Neutrophil (primary cell): Measurements from ENCODE around the gene ELMO1.
A peak's percentile ranks its signal among the peaks of the same experiment; 100 is the strongest.
"Not testable (repeated sequence)": the region's sequence is repeated elsewhere in the genome, so short reads cannot be mapped to it uniquely, and the experiment has no call there.

ENCODE experiments used
- H3K27ac ChIP-seq: fragments of 200-600 bp; sonication (generic); 2 replicates; pipeline ENCODE4 v1.5.1; 2016; ENCODE audit warnings: mild to moderate bottlenecking, moderate library complexity
- H3K27me3 ChIP-seq: fragments of 200-600 bp; sonication (generic); 2 replicates; pipeline ENCODE4 v1.6.0; 2016; ENCODE audit warnings: mild to moderate bottlenecking
- H3K36me3 ChIP-seq: fragments of 200-600 bp; sonication (generic); 2 replicates; pipeline ENCODE4 v1.5.1; 2017
- H3K4me1 ChIP-seq, 2 experiments: fragments of 200-600 bp in 1 of 2; sonication (generic) in 1 of 2; 1 replicate in 1 of 2; 2 replicates in 1 of 2; pipeline versions ENCODE4 v1.5.1 to v1.6.1; 2013 to 2016; ENCODE audit warnings: low read depth in 1 of 2, low read length in 1 of 2, mild to moderate bottlenecking in 1 of 2, moderate library complexity in 1 of 2; ENCODE audit not compliant: control insufficient read depth in 1 of 2, insufficient read depth in 1 of 2
- H3K4me3 ChIP-seq, 2 experiments: fragments of 200-600 bp in 1 of 2; sonication (generic) in 1 of 2; 1 replicate in 1 of 2; 2 replicates in 1 of 2; pipeline ENCODE4 v1.5.1; 2013 to 2016; ENCODE audit warnings: low read depth in 1 of 2, low read length in 1 of 2, mild to moderate bottlenecking in 1 of 2, moderate library complexity in 1 of 2
- H3K9me3 ChIP-seq: fragments of 200-600 bp; sonication (generic); 2 replicates; pipeline ENCODE4 v1.5.1; 2016
- TF ChIP-seq, protein P1 (sequence below): fragments of 200-600 bp; sonication (generic); IDR thresholded peaks from 2 replicates; pipeline ENCODE4 v1.5.1; 2016; ENCODE audit warnings: antibody characterized with exemption

The ELMO1 gene

DNA sequence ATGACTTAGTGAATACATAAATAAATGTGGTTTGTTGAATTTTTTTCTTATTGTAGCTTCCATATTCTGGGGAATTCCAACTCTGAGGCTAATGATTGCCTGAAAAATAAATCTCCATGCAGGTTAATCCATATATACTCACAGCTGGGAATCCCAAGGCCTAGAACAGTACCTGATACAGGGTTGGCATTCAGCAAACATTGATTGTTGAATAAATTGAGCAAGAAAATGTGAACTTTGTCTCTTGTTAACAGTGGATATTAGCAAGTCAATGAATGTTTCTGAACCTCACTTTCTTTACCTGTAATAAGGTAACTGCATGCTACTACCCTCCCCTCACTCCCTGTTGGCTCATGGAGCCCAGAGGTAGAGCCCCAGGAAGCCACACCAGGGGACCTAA is 470.8 kb downstream of the ELMO1 start:
- H3K27ac ChIP-seq, result peak overlapping the region; percentile 26
- no peaks in the 10 kb centered on the region for H3K9me3 ChIP-seq
- H3K36me3 ChIP-seq, result peaks cover 7% of the 10 kb centered on the region
- TF ChIP-seq, protein P1, sequence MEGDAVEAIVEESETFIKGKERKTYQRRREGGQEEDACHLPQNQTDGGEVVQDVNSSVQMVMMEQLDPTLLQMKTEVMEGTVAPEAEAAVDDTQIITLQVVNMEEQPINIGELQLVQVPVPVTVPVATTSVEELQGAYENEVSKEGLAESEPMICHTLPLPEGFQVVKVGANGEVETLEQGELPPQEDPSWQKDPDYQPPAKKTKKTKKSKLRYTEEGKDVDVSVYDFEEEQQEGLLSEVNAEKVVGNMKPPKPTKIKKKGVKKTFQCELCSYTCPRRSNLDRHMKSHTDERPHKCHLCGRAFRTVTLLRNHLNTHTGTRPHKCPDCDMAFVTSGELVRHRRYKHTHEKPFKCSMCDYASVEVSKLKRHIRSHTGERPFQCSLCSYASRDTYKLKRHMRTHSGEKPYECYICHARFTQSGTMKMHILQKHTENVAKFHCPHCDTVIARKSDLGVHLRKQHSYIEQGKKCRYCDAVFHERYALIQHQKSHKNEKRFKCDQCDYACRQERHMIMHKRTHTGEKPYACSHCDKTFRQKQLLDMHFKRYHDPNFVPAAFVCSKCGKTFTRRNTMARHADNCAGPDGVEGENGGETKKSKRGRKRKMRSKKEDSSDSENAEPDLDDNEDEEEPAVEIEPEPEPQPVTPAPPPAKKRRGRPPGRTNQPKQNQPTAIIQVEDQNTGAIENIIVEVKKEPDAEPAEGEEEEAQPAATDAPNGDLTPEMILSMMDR, result no peak
- no peaks in the 10 kb centered on the region for H3K27me3 ChIP-seq
- H3K4me3 ChIP-seq, result no peak overlapping the region
- H3K4me1 ChIP-seq, result peaks cover 25 to 44% of the 10 kb centered on the region in 2 experiments

DNA sequence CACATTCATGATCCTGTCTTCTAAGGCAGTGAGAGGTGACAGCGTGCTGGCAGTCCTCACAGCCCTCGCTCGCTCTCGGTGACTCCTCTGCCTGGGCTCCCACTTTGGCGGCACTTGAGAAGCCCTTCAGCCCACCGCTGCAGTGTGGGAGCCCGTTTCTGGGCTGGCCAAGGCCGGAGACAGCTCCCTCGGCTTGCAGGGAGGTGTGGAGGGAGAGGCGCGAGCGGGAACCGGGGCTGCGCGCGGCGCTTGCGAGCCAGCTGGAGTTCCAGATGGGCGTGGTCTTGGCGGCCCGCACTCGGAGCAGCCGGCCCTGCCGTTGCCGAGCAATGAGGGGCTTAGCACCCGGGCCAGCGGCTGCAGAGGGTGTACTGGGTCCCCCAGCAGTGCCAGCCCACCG is 475.1 kb downstream of the ELMO1 start:
- peaks cover 48 to 49% of the 10 kb centered on the region in 2 experiments for H3K4me1 ChIP-seq
- H3K27ac ChIP-seq, result peak overlapping the region; percentile 95
- H3K27me3 ChIP-seq, H3K9me3 ChIP-seq, H3K36me3 ChIP-seq, H3K4me3 ChIP-seq: not testable (repeated sequence)

DNA sequence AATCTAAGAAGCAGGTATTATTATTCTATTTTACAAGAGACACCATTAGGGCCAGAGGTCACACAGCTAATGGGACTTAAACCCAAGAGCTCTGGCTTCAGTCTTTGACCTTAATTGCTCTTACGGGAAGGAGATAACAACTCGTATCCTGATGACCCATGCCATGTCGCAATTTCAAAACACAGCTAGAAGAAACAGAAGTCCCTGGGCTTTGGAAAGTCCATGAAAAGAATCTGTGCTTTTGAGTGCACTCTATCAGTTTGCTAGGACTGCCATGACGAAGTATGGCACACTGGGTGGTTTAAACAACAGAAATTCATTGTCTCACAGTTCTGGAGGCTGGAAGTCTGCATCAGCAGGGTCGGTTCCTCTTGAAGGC is 476.5 kb downstream of the ELMO1 start:
- H3K9me3 ChIP-seq, result no peaks in the 10 kb centered on the region
- H3K27me3 ChIP-seq, result no peaks in the 10 kb centered on the region
- H3K4me1 ChIP-seq, result peaks cover 60 to 63% of the 10 kb centered on the region in 2 experiments
- H3K27ac ChIP-seq, result peak overlapping the region; percentile 95
- TF ChIP-seq, protein P1, result no peak
- H3K36me3 ChIP-seq, result peaks cover 7% of the 10 kb centered on the region
- H3K4me3 ChIP-seq, result peak overlapping the region; percentile 0 to 39

DNA sequence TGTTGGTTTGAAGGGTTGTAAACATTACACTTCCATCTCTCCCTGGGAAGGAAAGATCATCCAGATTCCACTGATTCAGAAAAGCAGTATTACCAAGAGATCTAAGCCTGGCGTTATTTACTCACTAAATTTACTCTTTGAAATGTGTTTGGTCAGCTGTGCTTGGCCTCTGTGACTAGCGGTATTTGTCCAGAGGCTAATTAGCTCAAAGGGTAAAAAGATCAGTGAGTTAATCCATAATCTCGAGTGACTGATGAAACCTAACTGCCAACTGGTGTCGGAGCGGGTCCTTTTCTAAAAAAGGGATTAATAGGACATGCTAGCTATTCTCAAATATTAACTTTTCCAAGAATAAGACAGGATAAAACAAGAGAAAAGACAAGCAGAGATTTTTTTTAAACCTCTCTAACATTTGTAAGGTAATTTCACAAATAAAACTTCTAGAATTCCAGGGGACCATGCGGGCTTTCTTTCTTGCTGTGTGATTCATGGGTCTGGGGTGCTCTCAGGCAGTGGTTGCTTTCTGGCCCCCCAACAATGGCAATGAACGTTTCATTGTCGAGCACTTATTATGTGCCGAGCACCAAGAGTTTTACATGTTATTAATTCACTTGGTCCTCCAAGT is 477.0 kb downstream of the ELMO1 start:
- no peaks in the 10 kb centered on the region for H3K27me3 ChIP-seq
- peak overlapping the region in 1 of 2 experiments; percentile 39 for H3K4me3 ChIP-seq
- H3K9me3 ChIP-seq, result no peaks in the 10 kb centered on the region
- H3K4me1 ChIP-seq, result peaks cover 60 to 64% of the 10 kb centered on the region in 2 experiments
- H3K36me3 ChIP-seq, result peaks cover 7% of the 10 kb centered on the region
- H3K27ac ChIP-seq, result peak overlapping the region; percentile 95
- TF ChIP-seq, protein P1, result no peak

DNA sequence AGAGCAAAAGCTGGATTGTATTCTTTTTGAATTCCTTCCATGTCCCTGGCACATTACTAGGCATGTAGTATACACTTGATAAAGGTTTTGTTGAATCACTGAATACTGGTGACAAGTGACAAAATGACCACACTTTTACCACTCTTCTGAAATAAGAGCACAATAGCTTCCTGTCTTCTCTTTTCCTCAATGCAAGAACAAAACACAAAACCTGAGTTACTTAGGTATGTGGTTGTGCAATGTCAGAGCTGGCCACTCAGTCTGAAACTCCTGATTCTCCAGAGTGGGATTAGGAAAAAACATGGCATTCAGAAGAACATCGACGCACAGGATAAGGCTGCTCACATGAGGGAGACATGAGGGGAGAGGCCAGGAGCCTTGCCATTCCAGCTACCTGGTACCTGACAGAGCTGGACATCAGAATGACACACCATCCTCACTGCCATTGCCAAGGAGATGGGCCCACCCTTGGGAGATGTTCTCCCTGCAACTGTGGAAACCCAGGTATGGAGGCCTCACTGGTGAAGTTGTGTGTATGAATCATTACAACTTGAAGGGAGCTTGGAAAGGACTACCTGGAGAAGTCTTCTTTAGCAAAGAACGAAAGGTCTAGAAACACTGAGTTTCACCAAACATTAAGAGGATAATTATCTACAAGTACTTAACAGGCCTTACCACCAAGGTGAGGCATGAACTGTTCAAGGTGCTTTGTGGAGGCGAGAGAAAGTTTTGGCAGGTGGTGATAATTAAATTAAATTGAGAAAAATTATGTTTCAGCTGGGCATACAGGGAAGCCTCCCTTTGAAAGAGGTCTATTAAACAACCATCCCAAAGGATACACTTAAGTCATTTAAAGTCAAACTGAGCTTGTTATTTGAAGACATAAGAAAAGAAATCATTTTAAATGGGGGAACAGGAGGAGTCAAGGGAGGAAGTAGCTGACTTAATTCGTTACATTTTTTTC is 477.8 kb downstream of the ELMO1 start:
- peaks cover 60 to 64% of the 10 kb centered on the region in 2 experiments for H3K4me1 ChIP-seq
- peak overlapping the region; percentile 95 for H3K27ac ChIP-seq
- H3K36me3 ChIP-seq, result peaks cover 7% of the 10 kb centered on the region
- no peaks in the 10 kb centered on the region for H3K27me3 ChIP-seq
- H3K4me3 ChIP-seq, result peak overlapping the region; percentile 4 to 39
- H3K9me3 ChIP-seq, result no peaks in the 10 kb centered on the region
- TF ChIP-seq, protein P1, result no peak

DNA sequence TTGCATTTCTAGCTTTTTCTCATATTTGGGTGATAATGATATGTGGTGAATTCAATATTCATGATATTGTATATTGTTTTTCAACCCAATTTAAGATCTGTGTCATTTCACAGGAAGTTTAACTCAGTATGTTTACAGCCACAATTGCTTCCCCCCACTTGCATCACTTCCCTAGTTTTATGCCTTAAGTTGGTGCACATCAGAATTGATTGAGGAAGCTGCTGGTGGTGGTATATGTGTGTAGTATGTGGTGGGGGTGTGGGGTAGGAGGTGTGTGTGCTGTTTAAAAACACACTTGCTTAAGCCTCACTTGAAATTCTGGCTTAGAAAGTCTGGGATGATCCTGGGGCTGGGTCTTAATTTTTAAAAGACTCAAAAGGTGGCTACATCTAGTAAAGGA is 479.3 kb downstream of the ELMO1 start:
- peak overlapping the region; percentile 95 for H3K27ac ChIP-seq
- no peaks in the 10 kb centered on the region for H3K27me3 ChIP-seq
- no peaks in the 10 kb centered on the region for H3K9me3 ChIP-seq
- H3K36me3 ChIP-seq, result no peaks in the 10 kb centered on the region
- TF ChIP-seq, protein P1, result no peak
- peaks cover 60 to 64% of the 10 kb centered on the region in 2 experiments for H3K4me1 ChIP-seq
- H3K4me3 ChIP-seq, result peak overlapping the region; percentile 19 to 26
